Gastroesophageal sphincter (tissue), 4 donors: Measurements from ENCODE around the gene CCL27. TPM values are rescaled to one million over a fixed set of nuclear protein-coding genes. Genes with fewer than 3 reads are reported as not detected.

Source experiments
- ATAC-seq: fragments of 150-250 bp; one replicate; pipeline ENCODE4 v1.9.1; 2016; ENCODE audit warnings: mild to moderate bottlenecking, moderate library complexity
- H3K27ac ChIP-seq, 4 donors: fragments of 200-600 bp; sonication (generic) in 3 of 4; 1 replicate in 3 of 4; 2 replicates in 1 of 4; pipeline ENCODE4 v1.5.1; 2016 to 2019
- H3K27me3 ChIP-seq: fragments of 200-600 bp; sonication (generic); one replicate; pipeline ENCODE4 v1.5.1; 2019
- H3K36me3 ChIP-seq, 2 donors: fragments of 200-600 bp; sonication (generic); one replicate each; pipeline ENCODE4 v1.5.1; 2019; ENCODE audit warnings: control low read depth in 1 of 2
- H3K4me1 ChIP-seq, 3 donors: fragments of 200-600 bp; sonication (generic); 1 replicate in 2 of 3; 2 replicates in 1 of 3; pipeline ENCODE4 v1.5.1; 2016 to 2019; ENCODE audit warnings: control low read depth in 2 of 3
- H3K4me3 ChIP-seq, 2 donors: fragments of 200-600 bp; sonication (generic); one replicate each; pipeline ENCODE4 v1.5.1; 2019; ENCODE audit warnings: mild to moderate bottlenecking in 1 of 2, moderate library complexity in 1 of 2
- H3K9me3 ChIP-seq, 3 donors: fragments of 200-600 bp; sonication (generic); one replicate each; pipeline ENCODE4 v1.5.1; 2017 to 2019; ENCODE audit warnings: control low read depth in 2 of 3
- CTCF ChIP-seq, 4 experiments: fragments of 200-600 bp in 2 of 4; fragments of 450-650 bp in 2 of 4; sonication (generic) in 1 of 4; IDR thresholded peaks; one replicate each; pipeline ENCODE4 v1.5.1; 2017 to 2019; ENCODE audit warnings: antibody characterized with exemption in 4 of 4, mild to moderate bottlenecking in 2 of 4, moderate library complexity in 2 of 4
- EP300 ChIP-seq: sonication (generic); formaldehyde crosslinking; IDR thresholded peaks from one replicate; pipeline ENCODE4 v1.6.1; 2017; ENCODE audit warnings: antibody characterized with exemption, mild to moderate bottlenecking
- POLR2A ChIP-seq, 2 donors: fragments of 450-650 bp; IDR thresholded peaks; one replicate each; pipeline ENCODE4 v1.6.1; 2017; ENCODE audit warnings: antibody characterized with exemption in 2 of 2, mild to moderate bottlenecking in 2 of 2, moderate library complexity in 1 of 2
- POLR2AphosphoS5 ChIP-seq: sonication (generic); formaldehyde crosslinking; IDR thresholded peaks from one replicate; pipeline ENCODE4 v1.6.1; 2017; ENCODE audit warnings: antibody characterized with exemption
- WGBS, 2 donors: methylation state at CpG; one replicate each; pipeline ENCODE4 v1.1.5; 2018; ENCODE audit warnings: low coverage in 1 of 2; 5-methylcytosine and 5-hydroxymethylcytosine counted together
- total RNA-seq, 4 donors: library from RNA; depleted of rRNA; stranded (reverse); fragments of >200 nt; gene quantifications; one replicate each; pipeline ENCODE4 v1.1.0, GENCODE V29; 2016

CCL27 gene
- total RNA-seq, 4 donors from 2014 or later, result not detected

GRCh38 chr9:34707130-34707529 lies 44.7 kb upstream of the CCL27 start:
- H3K27me3 ChIP-seq, result no peaks in the 10 kb centered on the region
- H3K36me3 ChIP-seq, result no peaks in the 10 kb centered on the region
- WGBS, 2 donors, result 83 to 93% methylated on average over 1 to 2 of the region's 2 CpGs
- peaks cover 0 to 13% (median 0%) of the 10 kb centered on the region in 3 donors for H3K4me1 ChIP-seq
- no peak overlapping the region for H3K4me3 ChIP-seq
- H3K27ac ChIP-seq, result no peak overlapping the region
- no peaks in the 10 kb centered on the region for H3K9me3 ChIP-seq
- TF ChIP-seq CTCF (IDR thresholded peaks at IDR 0.05), result no peak
- TF ChIP-seq POLR2A (IDR thresholded peaks at IDR 0.05), result no peak
- TF ChIP-seq POLR2AphosphoS5, result no peak
- no peak for TF ChIP-seq EP300
- no peak for ATAC-seq

- H3K36me3 ChIP-seq, result no peaks in the 10 kb centered on the region
- TF ChIP-seq EP300 (no peak), CTCF (IDR thresholded peaks at IDR 0.05) (peak; percentile 94 to 98 (median 96)), POLR2AphosphoS5 (peak; percentile 39), POLR2A (IDR thresholded peaks at IDR 0.05) (no peak)
- peak overlapping the region; percentile 68 to 78 for H3K4me3 ChIP-seq
- H3K4me1 ChIP-seq, result peaks cover 0 to 17% (median 0%) of the 10 kb centered on the region in 3 donors
- peak overlapping the region; percentile 6 to 91 (median 85) for H3K27ac ChIP-seq
- 5 to 6% methylated on average over 12 to 13 of the region's 30 CpGs for WGBS, 2 donors
- H3K27me3 ChIP-seq, result no peaks in the 10 kb centered on the region
- H3K9me3 ChIP-seq, result no peaks in the 10 kb centered on the region
- peak; percentile 88 for ATAC-seq
Measured at GRCh38 chr9:34701769-34702736, 39.6 kb upstream of the CCL27 start.

GRCh38 chr9:34701023-34701768 lies 38.7 kb upstream of the CCL27 start:
- H3K36me3 ChIP-seq, result no peaks in the 10 kb centered on the region
- H3K4me1 ChIP-seq, result peaks cover 0 to 17% (median 0%) of the 10 kb centered on the region in 3 donors
- WGBS, 2 donors, result 19 to 34% methylated on average over 3 to 6 of the region's 52 CpGs
- H3K27ac ChIP-seq, result peak overlapping the region; percentile 6 to 91 (median 85)
- H3K9me3 ChIP-seq, result no peaks in the 10 kb centered on the region
- peak overlapping the region; percentile 68 to 78 for H3K4me3 ChIP-seq
- peak; percentile 90 for ATAC-seq
- TF ChIP-seq POLR2AphosphoS5, result no peak
- no peak for TF ChIP-seq POLR2A (IDR thresholded peaks at IDR 0.05)
- TF ChIP-seq EP300, result no peak
- peak; percentile 79 to 96 (median 84) for TF ChIP-seq CTCF (IDR thresholded peaks at IDR 0.05)
- no peaks in the 10 kb centered on the region for H3K27me3 ChIP-seq

- no peak overlapping the region for H3K27ac ChIP-seq
- no peaks in the 10 kb centered on the region for H3K9me3 ChIP-seq
- TF ChIP-seq POLR2AphosphoS5 (no peak), CTCF (IDR thresholded peaks at IDR 0.05) (no peak), EP300 (no peak), POLR2A (IDR thresholded peaks at IDR 0.05) (no peak)
- no peak for ATAC-seq
- no peaks in the 10 kb centered on the region for H3K4me1 ChIP-seq
- no peaks in the 10 kb centered on the region for H3K36me3 ChIP-seq
- no peaks in the 10 kb centered on the region for H3K27me3 ChIP-seq
- no peak overlapping the region for H3K4me3 ChIP-seq
Measured at GRCh38 chr9:34694811-34695210, 32.4 kb upstream of the CCL27 start.
